ENCODE data around the gene WDR87. TPM values are rescaled to one million over a fixed set of nuclear protein-coding genes. Genes with fewer than 3 reads are reported as not detected.
"Not testable (repeated sequence)": the region's sequence is repeated elsewhere in the genome, so short reads cannot be mapped to it uniquely, and the experiment has no call there.

The WDR87 gene
- total RNA-seq, 1 donor = not detected

DNA sequence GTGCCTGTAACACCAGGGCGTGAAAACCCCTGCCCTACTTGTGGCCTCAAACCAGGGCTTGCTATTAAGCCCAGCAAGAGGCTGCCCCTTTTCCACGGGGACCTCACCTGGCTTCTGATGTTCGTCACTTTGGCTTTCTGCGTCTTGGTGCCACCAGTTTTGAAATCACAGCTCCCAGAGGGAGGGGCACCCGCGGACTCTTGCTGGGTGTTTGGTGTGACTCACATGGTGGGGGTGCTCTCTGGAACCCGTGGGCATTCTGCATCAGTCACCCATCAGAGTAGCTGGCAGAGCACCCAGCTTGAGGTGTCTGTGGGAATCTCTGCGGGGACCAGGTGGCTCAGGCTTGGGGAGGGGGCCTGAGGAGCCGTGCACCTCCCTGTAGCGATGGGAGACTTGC lies 19.9 kb upstream of the WDR87 start:
- TF ChIP-seq, protein P1, sequence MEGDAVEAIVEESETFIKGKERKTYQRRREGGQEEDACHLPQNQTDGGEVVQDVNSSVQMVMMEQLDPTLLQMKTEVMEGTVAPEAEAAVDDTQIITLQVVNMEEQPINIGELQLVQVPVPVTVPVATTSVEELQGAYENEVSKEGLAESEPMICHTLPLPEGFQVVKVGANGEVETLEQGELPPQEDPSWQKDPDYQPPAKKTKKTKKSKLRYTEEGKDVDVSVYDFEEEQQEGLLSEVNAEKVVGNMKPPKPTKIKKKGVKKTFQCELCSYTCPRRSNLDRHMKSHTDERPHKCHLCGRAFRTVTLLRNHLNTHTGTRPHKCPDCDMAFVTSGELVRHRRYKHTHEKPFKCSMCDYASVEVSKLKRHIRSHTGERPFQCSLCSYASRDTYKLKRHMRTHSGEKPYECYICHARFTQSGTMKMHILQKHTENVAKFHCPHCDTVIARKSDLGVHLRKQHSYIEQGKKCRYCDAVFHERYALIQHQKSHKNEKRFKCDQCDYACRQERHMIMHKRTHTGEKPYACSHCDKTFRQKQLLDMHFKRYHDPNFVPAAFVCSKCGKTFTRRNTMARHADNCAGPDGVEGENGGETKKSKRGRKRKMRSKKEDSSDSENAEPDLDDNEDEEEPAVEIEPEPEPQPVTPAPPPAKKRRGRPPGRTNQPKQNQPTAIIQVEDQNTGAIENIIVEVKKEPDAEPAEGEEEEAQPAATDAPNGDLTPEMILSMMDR (IDR thresholded peaks at IDR 0.05; ENCODE audit: insufficient read depth, low read depth, low read length) = no peak
- no peak overlapping the region for H3K4me3 ChIP-seq (ENCODE audit: low read depth, low read length)
- DNase-seq (ENCODE audit: low read depth) = no peak

DNA sequence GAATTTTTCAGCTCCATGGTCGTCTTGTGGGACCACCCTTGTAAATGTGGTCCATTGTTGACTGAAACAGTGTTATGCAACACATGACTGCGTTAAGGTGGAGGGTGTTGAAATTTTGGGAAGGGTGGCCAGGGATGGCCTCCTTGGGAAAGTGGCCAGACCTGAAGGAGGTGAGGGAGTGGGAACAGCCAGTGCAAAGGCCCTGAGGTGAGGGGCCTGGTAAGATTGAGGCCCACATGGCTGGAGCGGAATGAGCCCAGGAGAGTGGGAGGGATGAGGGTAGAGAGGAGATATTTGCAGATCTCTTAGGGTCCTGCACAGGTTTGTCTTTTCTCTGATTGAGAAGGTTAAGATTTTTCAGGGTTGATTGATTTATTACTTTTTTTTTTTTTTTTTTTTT lies 18.8 kb upstream of the WDR87 start:
- H3K4me3 ChIP-seq (ENCODE audit: low read depth, low read length) = no peak overlapping the region
- no peak for DNase-seq (ENCODE audit: low read depth)
- TF ChIP-seq, protein P1 (IDR thresholded peaks at IDR 0.05; ENCODE audit: insufficient read depth, low read depth, low read length) = no peak

DNA sequence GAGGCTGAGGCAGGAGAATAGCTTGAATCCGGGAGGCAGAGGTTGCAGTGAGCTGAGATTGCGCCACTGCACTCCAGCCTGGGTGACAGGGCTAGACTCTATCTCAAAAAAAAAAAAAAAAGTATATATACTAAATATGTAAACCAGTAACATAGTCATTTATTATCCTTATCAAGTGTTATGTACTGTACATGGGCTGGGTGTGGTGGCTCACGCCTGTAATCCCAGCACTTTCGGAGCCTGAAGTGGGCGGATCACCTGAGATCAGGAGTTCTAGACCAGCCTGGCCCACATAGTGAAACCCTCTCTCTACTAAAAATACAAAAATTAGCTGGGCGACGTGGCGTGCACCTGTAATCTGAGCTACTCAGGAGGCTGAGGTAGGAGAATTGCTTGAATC lies 18.2 kb upstream of the WDR87 start:
- not testable (repeated sequence) for DNase-seq (ENCODE audit: low read depth); H3K4me3 ChIP-seq (ENCODE audit: low read depth, low read length)

DNA sequence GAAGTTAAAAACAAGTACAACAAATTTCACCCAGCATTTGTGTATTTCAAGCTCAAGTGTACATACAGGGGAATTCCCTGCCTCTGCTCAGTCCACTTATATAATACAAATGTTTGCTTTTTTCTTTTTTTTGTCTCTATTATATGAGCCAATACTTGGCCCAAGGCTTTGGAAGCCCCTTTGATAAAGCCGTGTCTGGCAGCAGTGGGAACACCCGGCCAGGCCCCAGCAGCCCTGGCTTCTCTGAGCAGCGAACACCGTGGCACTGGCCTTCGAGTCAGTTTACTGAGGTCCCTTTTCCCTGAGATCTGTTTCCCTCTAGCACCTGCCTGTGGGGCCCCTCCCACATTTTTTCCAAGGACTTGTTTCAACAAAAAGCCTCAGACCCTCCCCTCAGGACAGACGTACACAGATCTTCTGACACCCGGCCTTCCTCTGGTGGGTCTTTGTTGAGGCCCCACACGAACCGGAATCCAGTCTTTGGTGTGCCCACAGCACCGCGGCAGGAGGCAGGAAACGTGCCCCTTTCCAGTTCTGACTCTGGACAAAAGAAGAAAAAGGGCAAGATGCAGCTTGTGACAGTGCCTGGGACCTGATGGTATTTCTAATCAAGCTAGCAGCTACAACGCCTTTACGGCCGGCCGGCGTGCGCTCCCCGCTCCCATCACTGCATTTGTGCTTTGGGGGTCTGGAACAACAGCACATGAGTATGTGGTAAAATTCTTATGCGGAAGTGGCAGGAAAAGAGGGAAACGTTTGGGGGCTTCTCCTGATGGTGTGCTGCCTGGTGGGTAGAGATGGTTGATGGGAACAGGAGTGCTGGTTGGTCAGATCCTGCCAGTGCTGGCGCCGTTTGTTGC lies 14.4 kb upstream of the WDR87 start:
- no peak overlapping the region for H3K4me3 ChIP-seq (ENCODE audit: low read depth, low read length)
- no peak for DNase-seq (ENCODE audit: low read depth)
- TF ChIP-seq, protein P1 (IDR thresholded peaks at IDR 0.05; ENCODE audit: insufficient read depth, low read depth, low read length) = no peak

DNA sequence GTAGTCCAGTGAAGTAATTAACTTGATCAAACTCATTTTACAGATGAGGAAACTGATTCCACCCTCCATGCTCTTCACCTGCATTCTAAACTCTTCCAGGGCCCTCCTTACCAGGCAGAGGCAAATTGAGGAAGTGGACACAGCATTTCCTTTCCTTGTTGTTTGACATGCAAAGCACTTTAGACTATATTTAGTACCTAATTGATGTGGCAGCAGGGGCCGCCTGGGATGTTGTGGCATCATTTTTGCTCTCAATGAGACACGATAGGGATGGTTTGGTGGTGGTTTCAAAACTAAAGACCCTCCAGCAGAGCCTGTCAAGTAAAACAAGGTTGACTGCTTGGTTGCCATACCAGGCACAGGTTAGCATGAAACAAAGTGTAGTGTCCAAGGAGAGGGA lies 8.5 kb upstream of the WDR87 start:
- no peak overlapping the region for H3K4me3 ChIP-seq (ENCODE audit: low read depth, low read length)
- TF ChIP-seq, protein P1 (IDR thresholded peaks at IDR 0.05; ENCODE audit: insufficient read depth, low read depth, low read length) = no peak
- DNase-seq (ENCODE audit: low read depth) = no peak

DNA sequence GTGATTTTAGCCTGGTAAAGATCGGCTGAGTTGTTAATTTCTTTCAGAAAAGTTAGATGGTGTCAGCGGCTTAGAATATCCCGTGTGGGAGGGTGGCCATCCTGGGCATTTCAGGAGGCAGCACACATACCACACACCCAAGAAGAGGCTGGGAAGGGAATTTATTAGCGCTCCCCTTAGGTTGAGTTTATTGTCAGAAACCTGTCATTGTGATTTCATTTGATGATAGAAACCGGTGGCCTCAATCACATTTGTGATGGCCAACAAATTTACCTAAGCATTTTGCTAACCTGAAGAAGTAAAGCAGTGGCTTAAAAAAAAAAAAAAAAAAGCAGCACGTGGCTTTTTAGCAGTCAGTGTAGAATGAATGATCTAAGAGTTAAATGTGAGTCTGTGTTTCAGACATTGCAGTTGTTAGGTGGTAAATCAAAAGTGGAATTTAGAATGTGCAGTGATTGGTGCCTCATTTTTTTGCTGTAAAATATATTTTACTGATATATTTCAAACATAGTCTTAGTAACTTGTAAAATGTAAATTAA lies 3.3 kb upstream of the WDR87 start:
- DNase-seq (ENCODE audit: low read depth) = no peak
- TF ChIP-seq, protein P1 (IDR thresholded peaks at IDR 0.05; ENCODE audit: insufficient read depth, low read depth, low read length) = no peak
- no peak overlapping the region for H3K4me3 ChIP-seq (ENCODE audit: low read depth, low read length)

DNA sequence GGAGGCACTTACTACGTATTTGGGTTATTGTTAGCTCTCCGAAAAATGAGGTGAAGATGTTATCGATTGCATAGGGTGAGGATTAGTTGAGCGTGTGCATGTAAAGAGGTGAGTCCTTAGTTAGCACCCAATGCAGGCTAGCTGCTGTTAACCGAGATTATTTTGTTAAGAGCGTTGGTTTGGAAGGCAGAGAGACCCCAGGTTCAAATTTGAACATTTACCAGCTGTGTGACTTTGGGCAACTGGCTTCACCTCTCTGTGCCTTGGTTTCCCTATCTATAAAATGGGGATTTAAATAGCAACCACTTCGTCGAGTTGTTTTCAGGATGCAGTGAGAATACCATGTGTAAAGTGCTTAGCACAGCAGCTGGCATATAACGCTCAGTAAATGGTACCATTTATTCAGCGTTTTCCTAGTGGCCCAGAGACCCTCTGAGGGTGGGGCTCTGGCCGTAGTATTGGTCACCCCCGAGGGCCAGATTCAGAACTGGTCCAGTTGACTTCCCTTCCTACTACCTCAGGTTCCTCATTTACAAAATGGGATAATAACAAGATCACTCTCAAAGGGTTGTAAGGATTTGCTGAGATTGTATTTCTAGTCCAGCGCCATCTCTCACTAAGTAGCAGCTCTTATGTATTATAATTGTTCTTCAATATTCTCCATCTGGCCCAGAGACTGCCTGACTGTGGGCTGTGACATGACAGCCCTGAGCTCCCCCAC lies 1.5 kb upstream of the WDR87 start:
- TF ChIP-seq, protein P1 (IDR thresholded peaks at IDR 0.05; ENCODE audit: insufficient read depth, low read depth, low read length) = no peak
- peak; percentile 6 for DNase-seq (ENCODE audit: low read depth)
- H3K4me3 ChIP-seq (ENCODE audit: low read depth, low read length) = peak overlapping the region; percentile 96
